ENCODE results near the gene GNAL.

The GNAL gene

GRCh38 chr18:11775436-11776174 lies 86.5 kb downstream of the GNAL start:
- no peak for DNase-seq

- DNase-seq: no peak
Measured at GRCh38 chr18:11780042-11780441, 91.0 kb downstream of the GNAL start.

GRCh38 chr18:11783716-11784331 lies 94.8 kb downstream of the GNAL start:
- no peak for DNase-seq

- DNase-seq: no peak
Measured at GRCh38 chr18:11784674-11785304, 95.7 kb downstream of the GNAL start.

GRCh38 chr18:11785444-11786055 lies 96.5 kb downstream of the GNAL start:
- no peak for DNase-seq

GRCh38 chr18:11789716-11790510 lies 100.8 kb downstream of the GNAL start:
- DNase-seq: no peak

- DNase-seq: no peak
Measured at GRCh38 chr18:11791131-11791530, 102.1 kb downstream of the GNAL start.

- no peak for DNase-seq
Measured at GRCh38 chr18:11792632-11793031, 103.6 kb downstream of the GNAL start.

- DNase-seq: no peak
Measured at GRCh38 chr18:11794195-11794594, 105.1 kb downstream of the GNAL start.

- no peak for DNase-seq
Measured at GRCh38 chr18:11795916-11796315, 106.9 kb downstream of the GNAL start.

- DNase-seq: no peak
Measured at GRCh38 chr18:11798271-11798670, 109.2 kb downstream of the GNAL start.

GRCh38 chr18:11799066-11799465 lies 110.0 kb downstream of the GNAL start:
- DNase-seq: no peak

GRCh38 chr18:11800566-11801334 lies 111.7 kb downstream of the GNAL start:
- no peak for DNase-seq

- DNase-seq: no peak
Measured at GRCh38 chr18:11801573-11801972, 112.5 kb downstream of the GNAL start.

GRCh38 chr18:11802158-11802557 lies 113.1 kb downstream of the GNAL start:
- DNase-seq: no peak

- no peak for DNase-seq
Measured at GRCh38 chr18:11802586-11802985, 113.5 kb downstream of the GNAL start.

GRCh38 chr18:11807233-11807632 lies 118.2 kb downstream of the GNAL start:
- DNase-seq: no peak

- DNase-seq: no peak
Measured at GRCh38 chr18:11808001-11808855, 119.2 kb downstream of the GNAL start.

GRCh38 chr18:11809895-11810294 lies 120.8 kb downstream of the GNAL start:
- no peak for DNase-seq

- no peak for DNase-seq
Measured at GRCh38 chr18:11810379-11810778, 121.3 kb downstream of the GNAL start.

- DNase-seq: no peak
Measured at GRCh38 chr18:11811009-11811408, 121.9 kb downstream of the GNAL start.
